Measurements from ENCODE around the gene TBL1XR1.

The TBL1XR1 gene

GRCh38 chr3:177107461-177108239, 89.6 kb downstream of the TBL1XR1 start:
- DNase-seq (ENCODE audit: low spot score): no peak

- no peak for DNase-seq (ENCODE audit: low spot score)
Observed at GRCh38 chr3:177106594-177106993, 90.7 kb downstream of the TBL1XR1 start.

- DNase-seq (ENCODE audit: low spot score): no peak
Observed at GRCh38 chr3:177106184-177106583, 91.1 kb downstream of the TBL1XR1 start.

- no peak for DNase-seq (ENCODE audit: low spot score)
Observed at GRCh38 chr3:177105623-177106022, 91.7 kb downstream of the TBL1XR1 start.

- no peak for DNase-seq (ENCODE audit: low spot score)
Observed at GRCh38 chr3:177104299-177104992, 92.8 kb downstream of the TBL1XR1 start.

GRCh38 chr3:177102553-177102952, 94.7 kb downstream of the TBL1XR1 start:
- DNase-seq (ENCODE audit: low spot score): no peak

- DNase-seq (ENCODE audit: low spot score): no peak
Observed at GRCh38 chr3:177098551-177098950, 98.7 kb downstream of the TBL1XR1 start.

GRCh38 chr3:177096615-177097014, 100.7 kb downstream of the TBL1XR1 start:
- no peak for DNase-seq (ENCODE audit: low spot score)

GRCh38 chr3:177093966-177094365, 103.3 kb downstream of the TBL1XR1 start:
- DNase-seq (ENCODE audit: low spot score): no peak

GRCh38 chr3:177089901-177090300, 107.4 kb downstream of the TBL1XR1 start:
- DNase-seq (ENCODE audit: low spot score): no peak

- no peak for DNase-seq (ENCODE audit: low spot score)
Observed at GRCh38 chr3:177089110-177089509, 108.2 kb downstream of the TBL1XR1 start.

- DNase-seq (ENCODE audit: low spot score): no peak
Observed at GRCh38 chr3:177085794-177086193, 111.5 kb downstream of the TBL1XR1 start.

- no peak for DNase-seq (ENCODE audit: low spot score)
Observed at GRCh38 chr3:177084616-177085015, 112.7 kb downstream of the TBL1XR1 start.

- no peak for DNase-seq (ENCODE audit: low spot score)
Observed at GRCh38 chr3:177080122-177080521, 117.2 kb downstream of the TBL1XR1 start.

GRCh38 chr3:177079684-177080083, 117.6 kb downstream of the TBL1XR1 start:
- no peak for DNase-seq (ENCODE audit: low spot score)

- no peak for DNase-seq (ENCODE audit: low spot score)
Observed at GRCh38 chr3:177071496-177072156, 125.7 kb downstream of the TBL1XR1 start.

GRCh38 chr3:177069514-177070329, 127.6 kb downstream of the TBL1XR1 start:
- no peak for DNase-seq (ENCODE audit: low spot score)

- DNase-seq (ENCODE audit: low spot score): no peak
Observed at GRCh38 chr3:177068967-177069366, 128.3 kb downstream of the TBL1XR1 start.

- no peak for DNase-seq (ENCODE audit: low spot score)
Observed at GRCh38 chr3:177066068-177066467, 131.2 kb downstream of the TBL1XR1 start.

- no peak for DNase-seq (ENCODE audit: low spot score)
Observed at GRCh38 chr3:177065285-177066033, 131.8 kb downstream of the TBL1XR1 start.

GRCh38 chr3:177062052-177062732, 135.1 kb downstream of the TBL1XR1 start:
- DNase-seq (ENCODE audit: low spot score): no peak

Data from activated CD4-positive, alpha-beta T cell treated with anti-CD3 and anti-CD28 coated beads, Interleukin-2, Interleukin-4, amounts not matched to agents 100 ng/mL and 50 ng/mL, durations not matched to agents 16 hours and 8 hours (primary cell).